Germinal center (tissue), 1 donor: Measurements from ENCODE around the gene FIBP.

ENCODE experiments used
- DNase-seq: peaks from one replicate; pipeline ENCODE4 v3.0.0; 2012; ENCODE audit warnings: mixed read lengths, low spot score

FIBP gene

GRCh38 chr11:65844231-65844872 lies 43.9 kb downstream of the FIBP start:
- no peak for DNase-seq

- DNase-seq = no peak
These were observed 44.5 kb downstream of the FIBP start for GRCh38 chr11:65843811-65844210.

- DNase-seq = no peak
These were observed 46.1 kb downstream of the FIBP start for GRCh38 chr11:65842144-65842543.

GRCh38 chr11:65834202-65834601 lies 54.1 kb downstream of the FIBP start:
- no peak for DNase-seq
